ENCODE results near the gene ACKR1.

DNA sequence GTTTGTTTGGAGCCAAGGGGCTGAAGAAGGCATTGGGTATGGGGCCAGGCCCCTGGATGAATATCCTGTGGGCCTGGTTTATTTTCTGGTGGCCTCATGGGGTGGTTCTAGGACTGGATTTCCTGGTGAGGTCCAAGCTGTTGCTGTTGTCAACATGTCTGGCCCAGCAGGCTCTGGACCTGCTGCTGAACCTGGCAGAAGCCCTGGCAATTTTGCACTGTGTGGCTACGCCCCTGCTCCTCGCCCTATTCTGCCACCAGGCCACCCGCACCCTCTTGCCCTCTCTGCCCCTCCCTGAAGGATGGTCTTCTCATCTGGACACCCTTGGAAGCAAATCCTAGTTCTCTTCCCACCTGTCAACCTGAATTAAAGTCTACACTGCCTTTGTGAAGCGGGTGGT lies 1.4 kb downstream of the ACKR1 start:
- TF ChIP-seq, protein P1, sequence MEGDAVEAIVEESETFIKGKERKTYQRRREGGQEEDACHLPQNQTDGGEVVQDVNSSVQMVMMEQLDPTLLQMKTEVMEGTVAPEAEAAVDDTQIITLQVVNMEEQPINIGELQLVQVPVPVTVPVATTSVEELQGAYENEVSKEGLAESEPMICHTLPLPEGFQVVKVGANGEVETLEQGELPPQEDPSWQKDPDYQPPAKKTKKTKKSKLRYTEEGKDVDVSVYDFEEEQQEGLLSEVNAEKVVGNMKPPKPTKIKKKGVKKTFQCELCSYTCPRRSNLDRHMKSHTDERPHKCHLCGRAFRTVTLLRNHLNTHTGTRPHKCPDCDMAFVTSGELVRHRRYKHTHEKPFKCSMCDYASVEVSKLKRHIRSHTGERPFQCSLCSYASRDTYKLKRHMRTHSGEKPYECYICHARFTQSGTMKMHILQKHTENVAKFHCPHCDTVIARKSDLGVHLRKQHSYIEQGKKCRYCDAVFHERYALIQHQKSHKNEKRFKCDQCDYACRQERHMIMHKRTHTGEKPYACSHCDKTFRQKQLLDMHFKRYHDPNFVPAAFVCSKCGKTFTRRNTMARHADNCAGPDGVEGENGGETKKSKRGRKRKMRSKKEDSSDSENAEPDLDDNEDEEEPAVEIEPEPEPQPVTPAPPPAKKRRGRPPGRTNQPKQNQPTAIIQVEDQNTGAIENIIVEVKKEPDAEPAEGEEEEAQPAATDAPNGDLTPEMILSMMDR (IDR thresholded peaks at IDR 0.05): no peak
- TF ChIP-seq EZH2 (IDR thresholded peaks at IDR 0.05): no peak
- TF ChIP-seq EZH2phosphoT487 (IDR thresholded peaks at IDR 0.05): no peak

Data from neural progenitor cell (in vitro differentiated cells).